Transverse colon (tissue), 4 donors: ENCODE measurements around the gene ZBTB43.

Source experiments
- EP300 ChIP-seq: sonication (generic); formaldehyde crosslinking; IDR thresholded peaks from one replicate; pipeline ENCODE4 v1.6.1; 2017; ENCODE audit warnings: antibody characterized with exemption, low read depth
- POLR2A ChIP-seq: fragments of 450-650 bp; IDR thresholded peaks from one replicate; pipeline ENCODE4 v1.6.1; 2016; ENCODE audit warnings: antibody characterized with exemption, mild to moderate bottlenecking, moderate library complexity
- POLR2AphosphoS5 ChIP-seq, 3 donors: sonication (generic); formaldehyde crosslinking; IDR thresholded peaks; one replicate each; pipeline ENCODE4 v1.6.1; 2016; ENCODE audit warnings: antibody characterized with exemption in 3 of 3
- TF ChIP-seq, protein P1 (sequence below), 5 experiments: fragments of 200-600 bp in 3 of 5; fragments of 450-650 bp in 2 of 5; sonication (generic) in 3 of 5; IDR thresholded peaks; 1 replicate in 2 of 5; 2 replicates in 3 of 5; pipeline ENCODE4 v1.5.1; 2016 to 2017; ENCODE audit warnings: antibody characterized with exemption in 5 of 5, inconsistent platforms in 3 of 5, mild to moderate bottlenecking in 2 of 5, moderate library complexity in 1 of 5

DNA sequence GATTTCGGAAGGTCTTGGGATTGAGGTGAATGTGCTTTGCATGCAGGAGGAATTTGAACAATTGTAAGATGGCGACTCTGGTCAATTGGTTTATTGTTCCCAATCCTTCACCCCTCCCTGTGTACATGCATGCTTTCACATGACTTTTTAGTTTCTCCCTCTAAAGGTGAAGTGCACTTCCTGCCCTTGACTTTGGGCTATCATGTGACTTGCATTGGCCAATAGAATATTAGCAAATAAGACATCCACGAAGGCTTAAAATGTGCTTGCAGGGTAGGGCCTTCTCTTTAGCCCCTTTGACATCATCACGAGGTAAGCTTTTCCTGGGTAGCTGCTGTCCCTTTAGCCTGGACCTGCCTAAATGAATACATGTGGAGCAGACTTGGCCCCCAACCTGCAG, 8.1 kb upstream of the ZBTB43 start:
- TF ChIP-seq, protein P1, sequence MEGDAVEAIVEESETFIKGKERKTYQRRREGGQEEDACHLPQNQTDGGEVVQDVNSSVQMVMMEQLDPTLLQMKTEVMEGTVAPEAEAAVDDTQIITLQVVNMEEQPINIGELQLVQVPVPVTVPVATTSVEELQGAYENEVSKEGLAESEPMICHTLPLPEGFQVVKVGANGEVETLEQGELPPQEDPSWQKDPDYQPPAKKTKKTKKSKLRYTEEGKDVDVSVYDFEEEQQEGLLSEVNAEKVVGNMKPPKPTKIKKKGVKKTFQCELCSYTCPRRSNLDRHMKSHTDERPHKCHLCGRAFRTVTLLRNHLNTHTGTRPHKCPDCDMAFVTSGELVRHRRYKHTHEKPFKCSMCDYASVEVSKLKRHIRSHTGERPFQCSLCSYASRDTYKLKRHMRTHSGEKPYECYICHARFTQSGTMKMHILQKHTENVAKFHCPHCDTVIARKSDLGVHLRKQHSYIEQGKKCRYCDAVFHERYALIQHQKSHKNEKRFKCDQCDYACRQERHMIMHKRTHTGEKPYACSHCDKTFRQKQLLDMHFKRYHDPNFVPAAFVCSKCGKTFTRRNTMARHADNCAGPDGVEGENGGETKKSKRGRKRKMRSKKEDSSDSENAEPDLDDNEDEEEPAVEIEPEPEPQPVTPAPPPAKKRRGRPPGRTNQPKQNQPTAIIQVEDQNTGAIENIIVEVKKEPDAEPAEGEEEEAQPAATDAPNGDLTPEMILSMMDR (IDR thresholded peaks at IDR 0.05) = no peak
- no peak for TF ChIP-seq EP300
- TF ChIP-seq POLR2AphosphoS5 (IDR thresholded peaks at IDR 0.05) = no peak
- no peak for TF ChIP-seq POLR2A
